Choroid plexus epithelial cell (primary cell): Measurements from ENCODE around the gene DUSP14.

Source experiments
- DNase-seq: peaks from one replicate; pipeline ENCODE4 v3.0.0-alpha.2; 2010; ENCODE audit warnings: low read depth
- H3K4me3 ChIP-seq: 2 replicates; pipeline ENCODE4 v1.5.1; 2011; ENCODE audit warnings: low read depth, mild to moderate bottlenecking, control low read depth, low read length, moderate library complexity
- TF ChIP-seq, protein P1 (sequence below): conservative IDR thresholded peaks from 2 replicates; pipeline ENCODE4 v1.5.1; 2011; ENCODE audit warnings: low read depth, mild to moderate bottlenecking, control low read depth, inconsistent platforms, low read length, moderate library complexity

The DUSP14 gene

DNA sequence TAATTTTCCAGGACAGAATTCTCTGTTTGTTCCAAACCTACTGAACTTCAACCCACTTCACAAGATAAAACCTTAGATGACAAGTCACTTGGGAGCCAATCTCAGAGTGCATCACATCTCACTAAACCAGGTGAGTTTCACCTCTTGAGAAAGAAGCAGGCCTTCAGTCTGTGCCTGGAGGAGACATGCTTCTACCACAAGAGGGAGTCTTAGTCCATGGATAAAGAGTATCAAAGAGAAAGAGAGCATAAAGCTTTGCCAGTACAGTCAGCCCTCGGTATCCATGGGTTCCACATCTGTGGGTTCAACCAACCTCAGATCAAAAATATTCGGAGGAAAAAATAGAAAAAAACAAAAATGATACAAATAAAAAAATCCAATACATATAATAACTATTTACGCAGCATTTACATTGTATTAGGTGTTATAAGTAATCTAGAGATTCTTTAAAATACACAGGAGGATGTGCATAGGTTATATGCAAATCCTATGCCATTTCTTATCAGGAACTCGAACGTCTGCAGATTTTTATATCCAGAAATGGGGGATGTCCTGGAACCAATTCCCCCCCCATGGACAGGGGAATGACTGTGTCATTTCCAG is 37.7 kb downstream of the DUSP14 start:
- peak; percentile 82 for DNase-seq

GRCh38 chr17:37530420-37530819 is 40.7 kb downstream of the DUSP14 start:
- TF ChIP-seq, protein P1, sequence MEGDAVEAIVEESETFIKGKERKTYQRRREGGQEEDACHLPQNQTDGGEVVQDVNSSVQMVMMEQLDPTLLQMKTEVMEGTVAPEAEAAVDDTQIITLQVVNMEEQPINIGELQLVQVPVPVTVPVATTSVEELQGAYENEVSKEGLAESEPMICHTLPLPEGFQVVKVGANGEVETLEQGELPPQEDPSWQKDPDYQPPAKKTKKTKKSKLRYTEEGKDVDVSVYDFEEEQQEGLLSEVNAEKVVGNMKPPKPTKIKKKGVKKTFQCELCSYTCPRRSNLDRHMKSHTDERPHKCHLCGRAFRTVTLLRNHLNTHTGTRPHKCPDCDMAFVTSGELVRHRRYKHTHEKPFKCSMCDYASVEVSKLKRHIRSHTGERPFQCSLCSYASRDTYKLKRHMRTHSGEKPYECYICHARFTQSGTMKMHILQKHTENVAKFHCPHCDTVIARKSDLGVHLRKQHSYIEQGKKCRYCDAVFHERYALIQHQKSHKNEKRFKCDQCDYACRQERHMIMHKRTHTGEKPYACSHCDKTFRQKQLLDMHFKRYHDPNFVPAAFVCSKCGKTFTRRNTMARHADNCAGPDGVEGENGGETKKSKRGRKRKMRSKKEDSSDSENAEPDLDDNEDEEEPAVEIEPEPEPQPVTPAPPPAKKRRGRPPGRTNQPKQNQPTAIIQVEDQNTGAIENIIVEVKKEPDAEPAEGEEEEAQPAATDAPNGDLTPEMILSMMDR: no peak
- no peak overlapping the region for H3K4me3 ChIP-seq
- no peak for DNase-seq

More for the DNA sequence above, 37.7 kb downstream of the DUSP14 start:
- TF ChIP-seq, protein P1: peak; percentile 89
- no peak overlapping the region for H3K4me3 ChIP-seq

DNA sequence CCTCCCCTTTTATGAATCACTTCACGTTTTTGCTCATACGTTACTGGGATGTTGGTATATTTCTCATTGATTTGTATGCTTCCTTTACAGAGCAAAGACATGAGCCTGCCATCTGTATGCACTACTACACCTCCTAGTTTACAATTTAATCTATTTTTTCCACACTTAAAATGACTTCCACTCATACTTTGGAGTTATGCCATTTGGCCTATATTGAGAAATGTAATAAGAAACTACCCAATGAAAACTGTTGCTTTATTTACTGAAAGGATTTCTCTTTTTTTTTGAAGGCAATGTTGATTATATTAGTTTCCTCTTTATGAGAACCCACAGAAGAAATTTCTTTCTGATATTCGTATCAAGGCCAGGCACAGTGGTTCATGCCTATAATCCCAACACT is 43.1 kb downstream of the DUSP14 start:
- H3K4me3 ChIP-seq: no peak overlapping the region
- no peak for DNase-seq

GRCh38 chr17:37535906-37536305 is 46.2 kb downstream of the DUSP14 start:
- H3K4me3 ChIP-seq: no peak overlapping the region
- no peak for DNase-seq
- TF ChIP-seq, protein P1: no peak

More for the DNA sequence above, 43.1 kb downstream of the DUSP14 start:
- TF ChIP-seq, protein P1: no peak

GRCh38 chr17:37538981-37539659 is 49.4 kb downstream of the DUSP14 start:
- TF ChIP-seq, protein P1: no peak
- no peak for DNase-seq
- no peak overlapping the region for H3K4me3 ChIP-seq

DNA sequence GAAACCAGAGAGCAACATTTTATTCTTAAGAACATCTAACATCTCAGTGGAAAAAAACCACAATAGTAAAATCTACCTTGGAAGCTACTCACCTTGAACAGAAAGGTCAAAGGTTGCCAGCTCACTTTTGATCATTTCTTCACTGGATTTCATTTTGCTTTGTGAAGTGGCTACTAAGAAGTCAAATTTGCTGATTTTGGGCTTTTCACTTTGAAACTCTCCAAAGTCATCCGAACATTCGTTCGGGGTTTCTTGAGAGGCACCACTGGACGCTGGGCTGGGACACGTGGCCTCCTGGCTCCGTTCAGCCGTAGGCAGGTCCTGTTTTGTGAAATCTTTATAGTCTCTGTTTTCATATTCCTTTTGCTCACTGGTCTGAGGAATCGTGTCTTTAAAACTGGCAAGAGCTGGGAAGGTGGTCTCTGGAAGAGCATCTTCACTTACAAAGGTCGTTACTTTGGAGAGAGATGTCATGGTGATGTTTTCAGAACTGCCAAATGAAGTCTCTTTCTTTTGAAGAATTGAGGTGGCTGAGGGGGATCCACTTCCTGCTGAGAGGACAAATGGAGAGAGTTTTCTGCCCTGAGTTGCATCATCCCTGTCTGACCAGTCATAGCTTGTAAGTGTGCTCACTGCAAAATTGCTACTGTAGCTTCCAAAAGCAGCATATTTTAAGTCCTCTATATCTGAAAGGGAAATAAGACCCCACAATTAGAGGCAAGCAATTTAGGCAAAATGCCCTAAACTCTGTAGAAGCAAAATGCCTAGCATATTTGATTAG is 52.4 kb downstream of the DUSP14 start:
- peak; percentile 83 for DNase-seq
- H3K4me3 ChIP-seq: no peak overlapping the region
- TF ChIP-seq, protein P1: no peak
